Posterior cingulate gyrus (tissue), 11 donors: ENCODE data around the gene NHERF1.

ENCODE experiments used
- DNase-seq, 10 donors: peaks; one replicate each; pipeline versions ENCODE4 v3.0.0 to v3.0.0-alpha.2; 2020 to 2021; ENCODE audit warnings: mixed read lengths in 3 of 10
- intact Hi-C: fragments of 100-400 bp; cut with DNase I; formaldehyde crosslinking; loops from one replicate; pipeline ENCODE4 v1.15.1; 2023

NHERF1 gene

DNA sequence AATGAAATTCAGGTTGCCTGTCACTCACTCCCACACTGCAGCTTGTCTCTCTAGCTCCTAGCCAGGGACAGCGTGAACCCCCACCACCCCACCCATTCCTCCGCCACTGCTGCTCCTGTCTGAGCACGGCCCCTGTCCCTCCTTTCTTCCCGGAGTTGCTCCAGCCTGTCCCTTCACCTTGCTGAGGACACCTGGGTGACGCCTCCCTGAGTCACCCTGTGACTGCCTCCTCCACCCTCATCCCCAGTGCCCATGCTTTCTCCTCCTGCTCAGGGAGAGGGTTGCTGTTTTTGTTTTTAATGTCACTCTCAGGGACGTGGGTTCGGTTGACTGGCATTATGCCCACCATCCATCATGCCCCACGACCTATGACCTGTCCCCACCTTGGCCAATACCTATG is 53.5 kb downstream of the NHERF1 start:
- intact Hi-C loops = no loop called here
- DNase-seq = no peak

DNA sequence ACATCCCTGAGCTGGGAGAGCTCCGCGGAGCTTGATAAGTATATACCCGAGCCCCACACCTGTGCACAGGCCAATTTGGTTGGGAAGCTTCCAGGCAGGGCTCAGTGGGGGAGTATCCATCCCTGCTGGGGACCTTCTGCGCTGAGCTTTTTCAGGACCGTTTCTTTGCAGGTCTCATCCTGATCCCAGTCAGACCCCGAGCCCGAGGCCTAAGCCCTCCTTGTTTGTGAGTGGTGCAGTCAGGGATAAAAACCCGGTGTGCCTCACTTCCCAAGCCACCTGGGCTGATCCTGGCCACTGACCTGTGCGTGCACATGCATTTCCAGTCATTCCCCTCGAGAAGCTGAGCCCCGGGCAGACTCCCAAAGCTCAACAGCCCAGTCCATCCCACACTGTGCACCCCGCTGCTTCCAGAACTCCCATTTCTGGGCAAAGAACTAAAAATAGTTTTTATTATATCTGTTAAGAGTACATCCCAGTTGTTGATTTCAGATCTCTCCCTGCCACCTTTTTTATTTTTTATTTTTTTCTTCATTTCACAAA is 55.0 kb downstream of the NHERF1 start:
- no peak for DNase-seq
- intact Hi-C loops = no loop called here

GRCh38 chr17:74803971-74804370 is 55.5 kb downstream of the NHERF1 start:
- intact Hi-C loops = no loop called here
- no peak for DNase-seq

- intact Hi-C loops = no loop called here
- no peak for DNase-seq
Measured at GRCh38 chr17:74804683-74805082, 56.3 kb downstream of the NHERF1 start.

- DNase-seq = peak in 2 of 10 donors; percentile 23 to 33
- intact Hi-C loops = no loop called here
Measured at GRCh38 chr17:74805591-74805991, 57.2 kb downstream of the NHERF1 start.

- intact Hi-C loops = no loop called here
- no peak for DNase-seq
Measured at GRCh38 chr17:74806334-74806733, 57.9 kb downstream of the NHERF1 start.

DNA sequence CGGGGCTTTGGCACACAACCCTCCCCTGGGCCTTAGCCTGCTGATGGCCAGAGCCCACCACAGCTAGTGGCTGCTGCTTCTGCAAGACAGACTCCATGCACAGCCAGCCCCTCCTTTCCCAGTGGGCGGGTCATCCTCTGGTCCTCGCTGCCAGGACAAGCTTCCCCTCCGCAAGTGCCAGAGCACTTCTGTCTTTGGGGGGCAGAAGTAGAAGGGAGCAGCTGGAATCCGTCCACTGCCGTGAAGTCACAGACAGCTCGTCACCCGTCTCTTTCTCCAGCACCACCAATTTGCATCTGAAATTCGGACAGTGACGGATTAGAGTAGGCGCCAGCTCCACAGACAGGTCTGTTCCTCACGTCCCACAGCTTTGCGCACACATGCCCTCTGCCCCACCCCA is 59.0 kb downstream of the NHERF1 start:
- intact Hi-C loops = no loop called here
- no peak for DNase-seq

DNA sequence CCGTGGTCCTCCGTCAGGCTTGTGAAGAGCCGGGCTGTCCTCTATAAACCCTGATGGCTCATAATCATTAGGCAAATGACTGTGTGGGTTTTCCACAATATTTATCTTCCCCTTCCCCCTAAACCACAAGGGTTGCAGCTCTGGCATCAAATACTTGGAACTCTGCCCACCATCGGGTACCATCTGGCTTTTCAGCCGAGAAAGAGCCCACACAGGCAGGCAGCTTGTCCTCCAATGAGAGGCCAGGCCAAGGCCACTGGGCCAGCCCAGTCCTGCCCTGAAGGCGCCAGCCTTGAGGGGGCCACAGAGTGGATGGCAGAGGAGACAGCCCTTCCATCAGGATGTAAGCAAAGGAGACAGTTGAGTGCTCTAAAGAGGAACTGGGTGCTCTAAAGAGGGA is 59.5 kb downstream of the NHERF1 start:
- peak in 4 of 10 donors; percentile 21 to 91 (median 32) for DNase-seq
- intact Hi-C loops = no loop called here

GRCh38 chr17:74808714-74809430 is 60.4 kb downstream of the NHERF1 start:
- intact Hi-C loops = no loop called here
- DNase-seq = no peak

DNA sequence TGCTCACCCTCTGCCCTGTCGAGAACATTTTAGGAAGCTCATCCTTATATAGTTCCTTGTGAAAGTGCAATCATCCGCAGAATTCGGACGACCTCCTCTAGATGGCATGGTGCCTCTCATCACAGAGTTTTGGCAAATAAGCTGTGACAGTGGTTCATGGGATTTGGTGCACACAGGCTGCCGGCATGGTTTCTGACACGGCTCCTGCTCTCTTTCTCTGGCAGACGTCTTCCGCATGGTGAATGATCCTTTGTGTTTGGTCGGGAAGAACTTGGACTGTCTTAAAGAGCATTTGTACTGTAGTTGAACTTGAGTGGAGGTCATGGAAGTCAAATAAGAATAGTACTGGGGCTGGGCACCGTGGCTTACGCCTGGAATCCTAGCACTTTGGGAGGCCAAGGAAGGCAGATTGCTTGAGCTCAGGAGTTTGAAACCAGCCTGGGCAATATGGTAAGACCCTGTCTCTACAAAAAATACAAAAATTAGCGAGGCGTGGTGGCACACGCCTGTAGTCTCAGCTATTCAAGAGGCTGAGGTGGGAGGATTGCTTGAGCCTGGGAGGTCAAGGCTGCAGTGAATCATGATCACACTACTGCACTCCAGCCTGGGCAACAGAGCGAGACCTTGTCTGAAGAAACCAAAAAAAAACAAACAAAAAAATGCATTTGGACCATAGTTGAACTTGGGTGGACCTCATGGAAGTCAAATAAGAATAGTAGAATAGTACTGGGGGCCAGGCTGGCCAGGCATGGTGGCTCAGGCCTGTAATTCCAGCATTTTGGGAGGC is 62.5 kb downstream of the NHERF1 start:
- intact Hi-C loops = no loop called here
- peak in 3 of 10 donors; percentile 24 to 89 (median 38) for DNase-seq

DNA sequence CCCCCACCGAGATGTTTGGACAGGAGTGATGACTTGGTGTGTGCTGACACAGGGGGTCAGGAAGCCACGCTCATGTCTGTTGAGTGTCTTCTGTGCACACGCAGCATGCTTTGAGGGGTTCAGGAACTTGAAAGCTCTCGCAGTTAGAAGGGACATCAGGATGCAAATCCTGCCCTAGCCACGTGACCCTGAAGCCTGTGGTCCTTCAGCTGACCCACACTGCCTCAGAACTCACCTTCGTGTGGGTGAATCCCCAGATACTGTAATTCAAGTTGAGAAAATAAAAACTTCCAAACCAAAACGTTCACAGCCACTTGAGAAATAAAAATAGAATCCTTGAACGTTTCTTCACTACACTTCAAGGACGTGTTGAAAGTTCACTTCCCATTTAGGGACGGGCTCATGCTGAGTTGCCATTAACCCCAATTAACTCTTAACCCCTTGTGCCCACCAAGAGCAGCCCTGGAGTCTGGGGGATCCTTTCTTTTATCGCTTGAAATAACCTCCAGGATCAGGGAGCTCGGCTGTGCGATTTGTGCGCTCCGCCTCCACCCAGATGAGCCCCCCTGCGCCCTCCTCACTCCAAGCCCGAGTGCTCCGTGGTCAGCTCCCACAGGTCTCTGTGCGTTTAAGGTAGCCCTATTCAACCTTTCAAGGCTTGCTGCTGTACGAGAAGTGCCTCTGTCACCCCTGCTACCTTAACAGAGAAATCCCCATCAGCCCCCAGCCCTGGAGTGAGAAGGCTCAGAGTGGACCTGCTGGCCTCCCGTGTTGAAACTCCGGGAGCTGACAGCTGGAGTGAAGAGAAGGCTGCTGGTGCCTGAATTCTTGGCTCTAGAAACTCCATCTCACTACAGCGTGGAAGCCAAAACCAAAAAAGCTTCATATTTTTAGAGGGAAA is 63.9 kb downstream of the NHERF1 start:
- DNase-seq = no peak
- intact Hi-C loops = no loop called here

- intact Hi-C loops = no loop called here
- no peak for DNase-seq
Measured at GRCh38 chr17:74814453-74814852, 66.0 kb downstream of the NHERF1 start.

DNA sequence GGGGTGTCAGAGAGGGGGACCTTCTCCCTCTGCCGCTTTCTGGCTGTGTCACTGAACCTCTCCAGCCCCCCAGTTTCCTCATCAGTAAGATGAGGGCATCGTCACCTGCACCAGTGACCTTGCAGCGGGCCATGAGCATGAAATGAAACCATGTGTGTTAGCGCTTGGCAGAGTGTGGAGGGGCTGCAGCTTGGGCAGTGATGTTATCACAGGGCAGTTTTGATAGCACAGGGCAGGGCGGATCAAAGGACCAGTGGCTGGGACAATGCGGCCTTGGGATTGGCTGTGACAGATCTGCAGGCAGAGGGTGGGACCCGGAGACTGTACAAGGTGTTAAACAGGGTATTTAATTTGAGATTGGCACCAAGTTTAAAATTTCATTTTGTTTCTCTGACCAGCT is 66.6 kb downstream of the NHERF1 start:
- DNase-seq = no peak
- intact Hi-C loops = no loop called here

DNA sequence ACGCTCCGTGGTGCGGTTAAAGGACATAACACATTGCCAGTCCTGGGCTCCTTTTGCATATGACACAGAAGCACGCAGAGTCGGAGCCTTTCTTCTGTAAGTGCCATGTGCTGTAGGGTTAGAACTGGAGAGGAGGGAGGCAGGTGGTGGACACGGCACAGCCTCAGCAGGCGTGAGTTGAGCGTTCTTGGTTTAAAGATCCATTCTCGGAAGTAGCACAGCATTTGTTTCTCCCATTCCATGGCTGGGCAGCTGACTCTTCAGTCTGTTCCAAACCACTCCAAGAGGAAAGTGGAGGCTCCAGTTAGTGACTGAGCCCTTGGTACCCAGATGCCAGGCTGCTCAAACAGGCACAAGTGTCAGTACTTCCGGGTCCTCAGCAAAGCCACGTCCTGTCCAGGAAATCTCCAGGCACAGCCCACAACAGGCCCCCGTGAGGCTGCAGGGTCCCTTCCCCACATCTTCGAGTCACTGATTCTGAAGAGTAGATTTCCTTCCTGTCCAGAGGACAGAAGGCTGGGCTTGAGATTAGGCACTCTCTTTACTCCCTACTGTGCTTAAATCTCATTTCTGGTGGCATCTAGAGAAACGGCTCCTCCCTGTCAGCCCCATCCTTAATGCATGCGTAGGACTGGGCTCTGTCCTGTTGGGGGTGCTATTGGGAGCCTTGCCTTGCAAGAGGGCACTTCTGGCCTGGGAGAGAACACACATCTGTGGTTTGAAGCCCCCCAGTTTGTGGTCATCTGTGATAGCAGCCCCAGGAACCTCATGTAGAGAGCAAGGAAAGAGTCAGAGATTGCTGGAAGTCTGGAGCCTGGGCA is 67.3 kb downstream of the NHERF1 start:
- DNase-seq = no peak
- intact Hi-C loops = no loop called here

- intact Hi-C loops = no loop called here
- no peak for DNase-seq
Measured at GRCh38 chr17:74816905-74817620, 68.6 kb downstream of the NHERF1 start.

DNA sequence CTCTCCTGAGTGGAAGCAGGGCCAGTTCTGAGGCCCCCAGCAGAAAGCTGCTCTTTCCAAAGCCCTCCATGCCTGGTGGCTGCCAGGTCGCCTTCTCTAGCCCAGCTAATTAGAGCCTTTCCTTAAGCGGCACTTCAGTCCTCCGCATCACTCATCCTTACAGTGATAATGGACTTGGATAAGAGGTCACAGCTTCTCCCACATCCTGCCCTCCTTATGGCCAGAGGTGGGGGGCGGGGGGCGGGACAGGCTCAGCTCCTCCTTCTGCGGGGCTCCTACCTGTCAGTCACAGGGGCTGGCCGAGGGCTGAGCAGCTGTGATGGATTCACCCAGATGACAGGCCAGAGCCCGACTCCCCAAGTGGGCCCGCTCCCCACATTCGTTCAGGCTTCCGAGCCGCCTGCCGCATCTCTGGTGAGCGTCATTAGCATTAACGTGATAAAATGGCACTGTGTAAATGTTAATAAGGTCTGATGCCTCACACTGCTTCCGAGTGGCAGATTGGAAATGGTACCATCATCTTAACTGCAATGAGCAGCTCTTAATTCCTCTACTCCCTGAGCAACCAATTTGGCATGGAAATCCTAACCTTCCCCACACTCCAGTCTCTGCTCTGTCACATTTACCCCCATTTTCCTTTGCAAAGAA is 70.0 kb downstream of the NHERF1 start:
- intact Hi-C loops = no loop called here
- DNase-seq = no peak
